DMS79 (cell line): ENCODE results near the gene ZNF622.
A peak's percentile ranks its signal among the peaks of the same experiment; 100 is the strongest.

Source experiments
- DNase-seq: peaks from one replicate; lab custom pipeline; 2025; lab: John Stamatoyannopoulos, UW

ZNF622 gene

DNA sequence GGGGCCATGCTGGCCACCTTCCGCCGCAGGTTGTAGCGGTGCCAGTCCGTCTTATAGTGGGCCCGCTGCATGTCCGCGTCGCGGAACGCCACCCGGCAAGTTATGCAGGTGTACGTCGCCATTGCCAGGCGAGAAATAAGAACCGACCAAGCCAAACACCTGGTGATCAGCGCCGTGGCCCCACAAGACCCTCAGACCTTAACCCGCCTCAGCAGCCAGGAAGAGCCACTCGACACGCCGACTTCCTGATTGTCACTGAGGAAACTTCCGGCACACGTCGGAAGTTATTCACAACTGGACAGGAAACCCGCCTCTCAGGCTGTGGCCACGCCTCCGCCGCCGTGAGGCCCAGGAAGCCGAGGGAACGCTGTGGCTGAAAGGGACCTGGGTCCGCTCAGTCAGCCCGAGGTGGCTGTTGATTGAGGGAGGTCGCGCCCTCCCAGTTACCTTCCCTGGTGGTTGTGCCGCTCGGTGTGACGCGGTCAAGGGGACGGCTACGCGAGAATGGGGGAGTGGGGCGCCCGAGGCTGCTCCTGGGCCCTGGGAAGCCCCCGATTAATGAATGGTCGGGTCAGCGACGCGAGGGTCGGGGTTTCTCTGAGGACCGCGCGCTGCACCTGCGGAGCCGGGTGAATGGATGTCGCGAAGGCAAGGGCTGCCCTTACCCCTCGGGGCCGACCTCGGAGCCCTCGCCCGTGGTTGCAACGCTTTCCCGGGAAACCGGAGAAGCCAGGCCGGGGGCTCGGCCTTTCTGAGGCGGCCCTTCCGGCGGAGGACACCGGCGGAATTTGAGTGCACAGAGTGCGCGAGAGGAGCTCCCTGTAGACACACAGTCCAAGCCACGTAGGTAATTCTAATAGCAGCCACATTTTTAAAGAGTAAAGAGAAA is at the start of gene ZNF622:
Gene ZNF622, minus strand, starts transcription at position 257 of the 889 bp plus-strand sequence. Its CDS starts 135 bp downstream, at position 122.
- DNase-seq: peak; percentile 72

GRCh38 chr5:16510098-16510497 is 44.5 kb upstream of the ZNF622 start:
- DNase-seq: no peak

DNA sequence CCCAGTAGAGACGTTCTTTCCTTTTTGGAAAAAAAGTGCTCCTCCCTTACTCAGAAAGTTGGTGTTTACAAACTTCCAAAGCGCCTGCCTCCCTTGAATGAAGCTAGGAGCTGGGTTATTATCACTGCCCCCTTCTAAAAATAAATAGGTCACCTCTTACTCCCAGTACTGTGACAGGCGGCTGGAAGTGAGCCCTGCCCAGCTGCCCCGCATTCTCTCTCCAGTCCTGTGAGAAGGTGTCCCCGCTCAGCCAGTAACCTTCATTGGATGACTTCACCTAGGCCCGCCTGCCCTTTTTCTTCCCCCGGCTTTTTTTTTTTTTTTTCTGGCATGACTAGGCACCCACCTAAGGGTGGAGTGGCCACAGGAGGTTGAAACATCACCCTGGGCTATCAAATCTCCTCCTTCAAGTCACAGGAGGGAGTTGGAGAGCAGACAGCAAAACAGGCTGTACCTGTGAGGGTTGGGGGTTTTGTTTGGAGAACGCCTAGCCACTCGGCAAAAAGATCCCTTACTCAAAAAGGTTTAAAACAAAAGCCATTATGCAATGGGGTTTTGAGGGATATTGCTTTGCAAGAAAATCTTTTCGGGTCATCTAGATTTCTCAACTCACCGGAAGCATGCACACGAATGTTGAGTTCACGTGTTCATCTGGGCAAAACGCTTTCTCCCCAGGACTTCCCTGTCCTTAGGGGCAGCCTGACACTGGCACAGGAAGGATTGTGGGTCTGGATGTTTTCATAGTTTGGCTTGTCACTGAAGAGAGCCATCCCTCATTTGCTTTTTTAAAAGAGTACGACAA is 43.3 kb upstream of the ZNF622 start:
- DNase-seq: peak; percentile 15

DNA sequence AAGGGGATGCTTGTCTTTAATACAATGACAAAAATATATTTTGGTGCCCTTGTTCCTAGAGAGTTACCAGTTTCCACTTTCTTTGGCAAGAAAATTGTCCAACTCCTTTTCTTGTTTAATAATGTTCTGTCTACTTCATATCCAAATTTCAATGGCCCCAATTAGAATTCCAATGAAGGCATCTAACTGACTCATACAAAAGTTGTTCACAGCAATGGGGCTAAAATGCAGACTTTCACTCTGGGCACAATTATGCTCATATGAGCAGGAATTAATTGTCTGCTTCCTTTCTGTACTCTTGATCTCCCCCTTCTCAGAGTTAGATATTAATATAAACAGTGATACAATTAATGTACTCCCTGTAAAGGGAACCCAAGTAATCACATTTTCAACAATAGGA is 42.1 kb upstream of the ZNF622 start:
- no peak for DNase-seq

GRCh38 chr5:16505904-16506303 is 40.3 kb upstream of the ZNF622 start:
- DNase-seq: no peak

DNA sequence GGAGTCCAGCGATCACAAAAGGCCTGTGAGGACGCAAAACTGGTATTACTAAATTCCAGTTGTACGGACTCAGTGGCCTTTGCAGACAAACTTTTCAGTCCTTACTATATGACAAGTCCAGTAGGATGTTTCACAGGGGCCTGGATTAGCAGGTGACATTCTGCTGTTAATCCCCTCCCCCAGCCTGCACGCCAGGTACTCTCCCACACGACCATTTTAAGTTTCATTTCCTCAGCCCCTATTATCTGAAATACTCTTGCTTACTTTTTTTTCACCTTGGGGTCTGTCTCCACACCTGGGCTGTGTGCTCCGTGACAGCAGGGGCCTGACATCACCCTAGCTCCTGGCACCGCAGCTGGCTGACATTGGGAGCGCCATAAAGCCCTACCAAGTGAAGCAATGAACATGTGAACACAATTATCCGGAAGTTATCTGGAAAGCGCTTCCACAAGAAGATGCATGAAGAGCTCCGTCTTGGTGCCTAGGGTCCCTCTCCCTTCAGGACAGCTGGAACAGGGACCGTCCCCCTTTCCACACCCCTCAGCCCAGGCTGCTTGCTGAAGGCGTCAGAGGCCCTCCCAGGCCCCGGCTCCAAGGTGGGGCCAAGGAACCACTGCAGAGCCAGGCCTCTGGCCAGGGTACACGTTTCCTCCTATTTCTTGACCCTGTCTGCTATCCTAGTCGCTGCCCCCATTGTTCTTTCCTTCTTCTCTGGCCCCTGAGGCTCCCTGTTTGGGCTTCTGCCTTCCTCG is 39.7 kb upstream of the ZNF622 start:
- DNase-seq: no peak

- no peak for DNase-seq
Measured at GRCh38 chr5:16504571-16504970, 39.0 kb upstream of the ZNF622 start.

- DNase-seq: no peak
Measured at GRCh38 chr5:16502866-16503265, 37.3 kb upstream of the ZNF622 start.

- DNase-seq: no peak
Measured at GRCh38 chr5:16500024-16500423, 34.4 kb upstream of the ZNF622 start.

GRCh38 chr5:16497546-16497945 is 31.9 kb upstream of the ZNF622 start:
- DNase-seq: no peak

GRCh38 chr5:16493261-16493660 is 27.7 kb upstream of the ZNF622 start:
- no peak for DNase-seq

DNA sequence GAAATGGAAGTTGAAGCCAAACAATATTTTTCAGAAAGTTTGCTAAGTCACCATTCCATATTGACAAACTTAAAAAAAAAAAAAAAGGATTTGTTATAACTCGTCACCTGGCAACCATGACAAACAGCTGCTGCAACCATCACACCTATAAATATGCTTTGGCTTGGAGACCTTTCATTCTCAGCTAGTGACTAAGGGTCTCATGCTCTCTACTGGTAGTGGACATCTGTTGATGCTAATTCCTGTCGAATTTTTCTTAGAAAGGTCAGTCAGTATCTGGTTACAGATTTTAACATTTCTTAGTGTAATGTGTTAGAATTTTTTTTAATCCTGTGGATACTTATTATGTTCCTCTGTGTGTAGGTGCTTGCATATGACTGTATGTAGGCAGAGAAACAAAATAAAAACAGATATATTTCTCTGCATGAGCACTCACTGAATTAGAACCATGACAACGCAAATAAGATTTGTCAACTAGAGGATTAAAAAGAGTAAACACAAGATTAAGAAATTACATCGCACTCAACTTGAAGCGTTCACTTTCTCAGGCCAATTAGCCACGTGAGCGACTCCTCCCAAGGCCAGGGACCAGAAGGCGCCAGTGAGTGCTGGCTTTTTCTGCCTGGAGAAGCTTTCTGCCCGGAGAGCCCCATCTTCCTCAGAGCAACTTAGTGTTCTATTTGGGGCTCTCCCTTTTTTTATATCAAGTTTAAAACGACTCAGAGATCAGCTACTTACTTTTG is 27.0 kb upstream of the ZNF622 start:
- no peak for DNase-seq

- DNase-seq: no peak
Measured at GRCh38 chr5:16490911-16491310, 25.3 kb upstream of the ZNF622 start.

DNA sequence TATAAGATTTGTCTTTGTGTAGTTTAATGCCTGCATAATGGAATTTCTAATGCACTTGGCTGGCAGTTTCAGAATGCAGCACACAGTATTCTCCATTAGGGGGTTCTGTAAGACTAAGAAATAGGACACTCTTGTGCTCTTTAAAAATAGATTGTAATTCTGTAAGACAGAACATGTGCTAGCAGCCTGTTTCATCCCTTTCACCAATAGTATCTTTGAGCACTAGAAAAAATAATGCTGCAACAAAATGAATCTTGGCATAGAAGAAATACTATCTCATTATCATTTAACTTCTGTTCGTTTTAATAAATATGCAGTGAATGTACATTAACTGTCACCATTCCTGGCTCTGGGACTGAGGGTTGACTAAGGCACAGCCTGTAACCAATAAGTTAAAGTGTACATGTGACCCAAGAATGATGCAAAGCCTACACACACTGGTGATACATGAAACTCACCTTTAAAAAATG is 23.8 kb upstream of the ZNF622 start:
- DNase-seq: peak; percentile 15

DNA sequence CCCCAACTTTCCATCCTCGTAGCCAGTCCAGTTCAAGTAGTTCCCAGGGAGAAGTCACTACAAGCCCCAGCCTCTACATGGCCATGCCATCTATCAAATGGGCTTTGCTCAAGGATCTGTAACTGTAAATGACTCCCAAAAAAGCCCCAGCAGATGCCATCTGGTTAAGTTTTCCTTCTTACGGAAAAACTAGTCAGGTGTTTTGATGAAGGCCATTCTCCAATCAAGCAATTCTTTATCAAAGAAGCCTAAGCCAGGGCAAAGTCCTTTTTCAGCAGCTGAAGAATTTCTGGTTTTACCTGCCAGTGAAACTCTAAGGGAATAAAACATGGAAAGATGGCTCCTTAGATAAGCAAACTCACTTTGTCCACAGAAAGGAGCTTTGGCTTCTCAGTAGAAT is 21.9 kb upstream of the ZNF622 start:
- no peak for DNase-seq

DNA sequence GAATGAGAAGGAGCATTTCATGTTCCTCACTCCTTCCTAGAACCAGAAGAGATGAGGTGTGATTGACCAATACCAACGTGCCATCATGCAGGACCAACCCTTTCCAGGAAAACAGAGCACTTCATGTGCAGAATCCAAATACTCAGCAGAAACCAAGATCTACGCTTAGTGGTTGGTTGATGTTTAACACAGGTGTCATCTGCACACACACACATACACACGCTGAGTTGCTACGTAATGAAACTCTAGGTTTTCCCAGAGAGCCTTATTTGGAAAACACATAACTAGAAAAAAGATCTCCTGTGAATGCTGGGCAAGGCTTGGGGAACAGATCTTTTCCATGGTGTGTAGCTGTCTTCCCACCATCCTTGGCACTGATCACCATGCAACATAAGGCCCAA is 21.1 kb upstream of the ZNF622 start:
- DNase-seq: no peak

DNA sequence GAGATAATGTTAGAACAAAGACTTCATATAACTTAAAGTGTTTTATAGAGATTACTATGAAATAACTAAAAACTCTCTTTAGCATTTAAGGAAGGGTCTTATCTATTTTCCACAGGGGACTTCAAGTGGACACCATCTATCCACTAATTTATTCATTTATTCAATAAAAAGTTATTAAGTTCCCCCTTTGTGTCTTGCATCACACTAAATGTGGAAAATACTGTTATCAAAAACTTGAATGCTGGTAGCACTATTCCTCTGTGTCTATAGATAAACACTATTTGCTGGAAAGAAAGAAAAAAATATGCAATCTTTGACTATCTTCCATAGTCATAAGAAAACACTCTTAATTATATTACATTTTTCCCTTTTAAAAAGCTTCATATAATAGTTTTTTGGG is 20.1 kb upstream of the ZNF622 start:
- DNase-seq: no peak

DNA sequence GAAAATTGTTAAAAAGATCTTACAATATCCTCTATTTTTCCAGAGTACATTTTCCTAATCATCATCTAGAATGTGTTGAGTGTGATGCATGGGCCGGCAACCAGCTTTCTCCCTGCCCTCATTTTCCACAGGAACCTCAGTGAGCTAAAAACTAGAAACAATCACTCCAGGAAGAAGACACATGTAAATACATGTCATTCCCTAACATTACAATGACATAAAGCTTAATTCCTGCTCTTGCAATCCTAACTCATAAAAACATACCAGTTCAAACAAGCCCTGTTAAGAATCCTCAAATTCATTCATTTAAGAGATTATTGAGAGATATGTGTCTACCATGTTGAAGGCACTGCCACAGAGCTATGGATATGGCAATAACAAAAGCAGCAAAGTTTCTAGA is 18.5 kb upstream of the ZNF622 start:
- DNase-seq: no peak

GRCh38 chr5:16483361-16483760 is 17.8 kb upstream of the ZNF622 start:
- DNase-seq: no peak

DNA sequence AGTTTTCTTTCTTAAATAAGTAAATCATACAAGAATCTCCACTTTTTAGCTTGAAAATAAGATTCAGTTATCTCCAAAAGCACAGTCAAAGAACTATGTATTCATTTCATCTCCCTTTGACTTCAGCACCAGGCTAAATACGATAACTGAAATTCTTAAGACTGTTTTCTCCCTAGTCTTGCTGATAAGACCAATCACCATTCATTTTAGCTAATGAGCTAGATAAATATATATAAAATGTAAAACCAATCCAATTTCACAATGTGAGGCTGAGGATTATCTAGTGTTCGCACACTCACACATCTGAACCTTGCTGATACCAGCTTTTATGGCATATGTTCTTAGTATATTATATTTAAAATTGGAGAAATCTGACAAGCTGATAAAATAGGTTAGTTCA is 17.3 kb upstream of the ZNF622 start:
- DNase-seq: no peak

GRCh38 chr5:16480821-16481538 is 15.4 kb upstream of the ZNF622 start:
- no peak for DNase-seq
